HG03064 (cell line): ENCODE results near the gene IMPA2.
"Not testable (repeated sequence)": the region's sequence is repeated elsewhere in the genome, so short reads cannot be mapped to it uniquely, and the experiment has no call there.

ENCODE experiments used
- ATAC-seq: cut with Tn5 transposase; IDR thresholded peaks from one replicate; pipeline ENCODE4 v1.9.1; 2021; ENCODE audit warnings: low read depth; ENCODE audit not compliant: unreplicated experiment

IMPA2 gene

DNA sequence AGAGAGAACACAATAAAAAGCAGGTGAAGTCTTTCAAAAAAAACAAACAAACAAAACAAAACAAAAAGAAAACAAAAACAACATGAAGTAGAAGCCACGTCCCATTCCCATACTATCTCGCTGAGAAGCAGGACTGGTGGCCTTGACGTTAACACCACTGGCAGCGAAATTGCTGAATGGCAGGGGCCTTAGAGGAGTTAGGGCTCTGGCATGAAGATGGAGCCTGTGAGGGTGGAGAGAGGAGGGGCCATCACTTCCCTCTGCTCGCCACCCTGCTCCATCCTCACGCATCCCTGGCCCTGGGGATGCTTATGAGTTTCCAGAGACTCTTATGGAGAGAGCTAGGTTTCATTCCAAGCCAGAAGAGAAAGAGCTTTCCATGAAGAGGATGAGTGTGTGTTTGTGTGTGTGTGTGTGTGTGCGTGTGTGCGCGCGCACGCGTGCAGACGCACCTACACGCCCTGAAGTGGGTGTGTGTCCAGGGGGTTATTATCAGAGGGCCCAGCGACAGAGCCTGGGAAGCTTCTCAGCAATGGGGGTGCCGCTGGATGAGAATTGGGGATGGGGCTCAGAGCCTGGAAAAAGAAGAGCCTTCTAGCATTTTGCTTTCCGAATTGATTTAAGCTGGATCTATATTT is 20.4 kb upstream of the IMPA2 start:
- no peak for ATAC-seq

DNA sequence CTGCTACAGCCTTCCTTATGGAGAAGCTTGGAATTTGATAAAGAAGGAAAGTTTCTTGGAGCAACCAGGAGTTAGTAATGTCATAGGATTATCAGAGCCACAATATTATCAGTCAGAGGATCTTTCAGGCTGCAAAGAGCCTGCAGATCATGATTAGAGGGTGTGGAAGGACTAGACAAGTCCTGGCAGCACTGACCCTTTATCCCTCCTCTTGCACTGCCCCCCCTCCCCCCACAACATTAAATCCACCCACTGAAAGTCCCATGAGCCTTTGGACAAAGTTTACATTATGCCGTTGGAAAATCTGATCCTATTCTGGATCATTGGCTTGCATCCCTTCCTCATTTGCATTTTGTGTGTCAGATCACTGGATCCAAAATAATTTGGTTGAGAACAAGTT is 18.7 kb upstream of the IMPA2 start:
- no peak for ATAC-seq

DNA sequence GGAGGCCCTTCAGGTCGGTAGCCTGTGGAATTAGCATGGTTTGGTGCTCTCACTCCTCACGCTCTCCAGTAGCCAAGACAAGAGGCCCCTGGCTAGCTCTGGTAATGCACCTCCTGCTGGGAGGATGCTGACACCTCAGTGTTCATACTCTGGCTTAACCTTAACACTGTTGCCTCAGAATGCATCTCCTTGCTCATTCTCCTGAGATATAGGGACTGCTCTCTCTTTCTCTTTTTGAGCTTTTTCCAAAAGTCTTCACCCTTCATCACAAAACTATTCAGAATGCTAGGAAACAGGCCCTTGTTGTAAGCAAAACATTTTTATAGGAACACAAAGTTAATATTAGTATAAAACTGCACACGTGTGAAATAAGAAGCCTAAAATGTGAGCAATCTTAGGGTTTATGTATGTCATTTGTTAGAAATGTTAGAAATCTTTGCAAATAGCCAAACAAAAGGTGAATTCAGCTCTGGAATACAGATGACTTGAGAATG is 17.3 kb upstream of the IMPA2 start:
- no peak for ATAC-seq

DNA sequence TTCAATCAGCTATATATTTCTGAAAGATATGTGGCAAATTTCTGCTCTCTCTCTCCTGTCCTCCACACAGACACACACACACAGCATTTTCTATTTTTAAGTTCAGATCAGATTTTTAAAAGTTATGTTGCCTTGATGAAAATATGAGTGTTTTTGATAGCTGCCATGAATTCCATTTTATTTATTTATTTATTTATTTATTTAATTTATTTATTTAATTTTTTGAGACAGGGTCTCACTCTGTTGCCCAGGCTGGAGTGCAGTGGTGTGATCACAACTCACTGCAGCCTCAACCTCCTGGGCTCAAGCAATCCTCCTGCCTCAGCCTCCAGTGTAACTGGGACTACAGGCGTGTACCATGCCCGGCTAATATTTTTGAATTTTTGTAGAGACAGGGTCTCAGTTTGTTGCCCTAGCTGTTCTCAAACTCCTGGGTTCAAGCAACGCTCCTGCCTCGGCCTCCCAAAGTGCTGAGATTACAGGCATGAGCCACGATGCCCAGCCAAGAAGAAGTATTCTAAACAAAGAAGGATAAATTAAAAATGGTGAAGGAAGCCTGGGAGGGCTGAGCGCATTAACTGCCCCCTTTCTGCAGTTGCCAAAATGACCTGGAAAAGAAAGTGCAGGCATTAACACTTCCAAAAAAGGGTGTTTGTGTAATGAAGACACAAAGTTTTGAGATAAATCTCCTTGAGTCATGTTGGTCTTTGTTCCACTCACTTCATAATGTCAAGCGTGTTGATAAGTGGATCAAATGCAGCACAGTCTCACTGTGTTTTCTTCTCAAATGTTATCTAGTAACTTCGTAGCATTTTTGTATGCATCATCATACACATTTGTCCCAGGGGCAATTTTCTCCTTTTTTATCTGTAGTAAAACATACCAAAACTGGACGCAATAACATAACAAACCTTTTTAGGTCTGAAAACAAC is 11.1 kb upstream of the IMPA2 start:
- no peak for ATAC-seq

DNA sequence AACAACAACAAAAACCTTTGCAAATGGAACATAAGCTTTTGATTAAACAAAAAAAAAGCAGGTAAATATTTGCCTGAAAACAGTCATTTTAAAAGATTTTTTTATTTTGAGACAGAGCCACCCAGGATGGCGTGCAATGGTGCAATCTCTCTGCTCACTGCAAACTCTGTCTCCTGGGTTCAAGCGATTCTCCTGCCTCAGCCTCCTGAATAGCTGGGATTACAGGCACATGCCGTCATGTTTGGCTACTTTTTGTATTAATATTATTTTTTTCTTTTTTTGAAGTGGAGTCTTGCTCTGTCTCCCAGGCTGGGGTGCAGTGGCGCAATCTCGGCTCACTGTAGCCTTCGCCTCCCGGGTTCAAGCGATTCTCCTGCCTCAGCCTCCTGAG is 10.5 kb upstream of the IMPA2 start:
- ATAC-seq, result not testable (repeated sequence)

DNA sequence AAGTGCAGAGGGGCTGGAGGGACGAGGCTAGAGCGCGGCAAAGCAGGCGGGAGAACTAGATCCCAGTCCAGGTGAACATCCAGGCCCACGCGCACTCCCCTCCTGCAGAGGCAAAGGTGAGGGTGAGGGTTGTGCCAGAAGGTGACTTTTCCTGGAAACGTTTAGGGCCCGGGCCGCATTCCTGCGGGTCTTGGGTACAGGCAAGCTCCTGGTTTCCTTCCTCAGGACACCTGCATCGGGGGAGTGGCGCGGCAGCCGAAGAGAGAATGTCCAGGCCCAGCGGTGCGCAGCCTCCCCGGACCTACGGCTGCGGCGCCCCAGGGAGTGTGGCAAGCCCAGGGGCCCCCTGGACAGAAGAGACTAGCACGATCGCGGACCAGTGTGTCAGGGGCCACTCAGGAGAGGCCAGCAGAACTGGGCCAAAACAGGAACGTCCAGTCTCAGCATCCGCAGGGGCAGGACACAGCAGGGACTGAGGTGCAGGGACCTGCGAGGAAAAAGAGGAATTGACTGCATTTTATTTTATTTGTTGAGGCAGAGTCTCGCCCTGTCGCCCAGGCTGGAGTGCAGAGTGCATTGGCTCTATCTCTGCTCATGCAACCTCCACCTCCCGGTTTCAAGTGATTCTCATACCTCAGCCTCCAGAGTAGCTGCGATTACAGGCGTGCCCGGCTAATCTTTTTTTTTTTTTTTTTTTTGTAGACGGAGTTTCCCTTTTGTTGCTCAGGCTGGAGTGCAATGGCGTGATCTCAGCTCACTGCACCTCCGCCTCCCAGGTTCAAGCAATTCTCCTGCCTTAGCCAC is 8.7 kb upstream of the IMPA2 start:
- ATAC-seq, result no peak

DNA sequence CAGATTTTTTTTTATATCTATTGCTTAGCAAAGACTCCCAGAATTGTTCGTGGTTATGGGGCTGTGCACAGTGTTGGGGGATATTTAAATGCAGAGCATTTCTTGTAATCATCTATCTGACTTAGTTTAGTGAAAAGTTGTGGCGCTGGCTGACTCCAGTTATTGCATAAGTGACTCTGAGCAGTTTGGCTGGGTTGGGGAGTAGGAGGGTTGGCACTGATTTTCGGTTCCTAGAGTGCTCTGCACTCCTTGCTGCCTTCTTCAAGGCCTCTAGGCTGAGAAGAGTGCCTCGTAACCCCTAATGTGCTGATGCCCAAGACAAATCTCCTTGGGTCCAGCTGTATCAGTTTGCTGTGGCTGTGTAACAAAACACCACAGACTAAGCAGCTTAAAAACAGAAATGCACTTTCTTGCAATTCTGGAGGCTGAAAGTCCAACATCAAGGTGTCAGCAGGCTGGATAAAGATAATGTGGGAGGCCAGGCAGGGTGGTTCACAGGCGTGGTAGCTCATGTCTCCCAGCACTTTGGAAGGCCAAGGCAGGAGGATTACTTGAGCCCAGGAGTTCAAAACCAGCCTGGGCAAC is 6.5 kb upstream of the IMPA2 start:
- ATAC-seq, result no peak

DNA sequence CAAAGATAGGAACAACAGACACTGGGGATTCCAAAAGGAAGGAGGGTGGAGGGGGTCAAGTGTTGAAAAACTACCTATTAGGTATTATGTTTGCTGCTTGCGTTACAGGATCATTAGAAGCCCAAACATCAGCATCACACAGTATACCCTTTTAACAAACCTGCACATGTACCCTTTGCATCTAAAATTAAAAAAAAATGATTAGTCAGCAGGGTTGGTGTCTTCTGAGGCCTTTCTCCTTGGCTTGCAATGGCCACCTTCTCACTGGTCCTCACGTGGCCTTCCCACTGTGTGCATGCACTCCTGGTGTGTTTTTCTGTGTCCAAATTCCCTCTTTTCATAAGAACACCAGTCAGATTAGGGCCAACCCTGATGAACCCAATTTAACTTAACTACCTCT is 5.6 kb upstream of the IMPA2 start:
- no peak for ATAC-seq

DNA sequence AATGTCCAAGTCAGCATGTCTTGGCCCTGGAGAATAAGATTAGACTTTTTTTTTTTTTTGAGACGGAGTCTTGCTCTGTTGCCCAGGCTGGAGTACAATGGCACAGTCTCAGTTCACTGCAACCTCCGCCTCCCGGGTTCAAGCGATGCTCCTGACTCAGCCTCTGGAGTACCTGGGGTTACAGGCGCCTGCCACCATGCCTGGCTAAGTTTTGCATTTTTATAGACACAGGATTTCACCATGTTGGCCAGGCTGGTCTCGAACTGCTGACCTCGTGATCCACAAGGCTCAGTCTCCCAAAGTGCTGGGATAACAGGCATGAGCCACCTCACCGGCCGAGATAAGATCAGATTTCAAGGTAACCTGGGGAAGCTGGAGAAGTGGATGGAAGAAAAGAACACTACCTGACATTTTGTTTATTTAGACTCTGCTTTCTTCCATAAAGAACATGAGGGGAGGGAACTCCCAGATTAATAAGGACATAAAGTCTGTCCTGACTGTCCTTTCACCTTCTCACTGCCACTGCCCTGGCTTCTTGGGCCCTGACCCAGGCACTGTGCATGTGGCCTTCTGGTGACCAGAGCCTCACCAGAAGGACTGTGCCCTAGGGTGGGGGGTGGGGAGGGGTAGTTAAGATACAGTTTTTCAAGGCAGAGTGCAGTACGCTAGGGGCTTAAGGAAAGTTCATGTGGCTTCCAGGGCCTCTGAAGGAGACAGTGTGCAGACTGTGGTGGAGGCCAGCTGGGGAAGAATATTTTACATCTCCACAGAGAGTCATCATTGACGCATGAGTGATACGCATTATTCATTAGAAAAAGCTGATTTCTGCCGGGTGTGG is 4.8 kb upstream of the IMPA2 start:
- no peak for ATAC-seq

DNA sequence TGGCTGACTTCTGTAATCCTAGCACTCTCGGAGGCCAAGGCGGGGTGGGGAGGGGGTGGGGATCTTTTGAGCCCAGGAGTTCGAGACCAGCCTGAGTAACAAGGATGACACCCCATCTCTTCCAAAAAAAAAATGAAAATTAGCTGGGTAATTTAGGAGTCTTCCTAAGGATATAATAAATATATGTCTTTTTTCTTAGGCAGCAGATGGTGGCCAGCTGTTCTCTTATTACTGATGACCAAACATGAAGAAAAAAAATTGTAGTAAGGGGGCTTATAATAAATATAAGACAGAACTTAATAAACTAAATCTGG is 4.2 kb upstream of the IMPA2 start:
- ATAC-seq, result no peak

DNA sequence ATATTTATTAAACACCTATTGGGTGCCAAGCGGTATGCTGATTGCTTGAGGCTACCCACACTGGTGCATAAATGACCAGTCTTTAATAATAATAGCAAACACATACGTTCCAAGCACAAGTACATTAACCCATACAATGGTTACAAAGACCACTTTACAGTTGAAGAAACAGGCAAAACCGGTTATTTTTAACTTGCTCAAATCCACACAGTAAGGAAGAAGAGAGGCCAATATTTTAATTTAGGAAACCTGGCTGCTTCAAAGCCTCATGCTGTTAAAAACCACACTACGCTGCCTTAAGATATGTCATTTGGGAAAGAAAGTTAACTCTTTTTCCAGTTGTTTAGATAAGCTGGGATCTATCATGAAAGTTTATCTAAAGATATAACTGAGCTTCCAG is 2.4 kb upstream of the IMPA2 start:
- no peak for ATAC-seq

DNA sequence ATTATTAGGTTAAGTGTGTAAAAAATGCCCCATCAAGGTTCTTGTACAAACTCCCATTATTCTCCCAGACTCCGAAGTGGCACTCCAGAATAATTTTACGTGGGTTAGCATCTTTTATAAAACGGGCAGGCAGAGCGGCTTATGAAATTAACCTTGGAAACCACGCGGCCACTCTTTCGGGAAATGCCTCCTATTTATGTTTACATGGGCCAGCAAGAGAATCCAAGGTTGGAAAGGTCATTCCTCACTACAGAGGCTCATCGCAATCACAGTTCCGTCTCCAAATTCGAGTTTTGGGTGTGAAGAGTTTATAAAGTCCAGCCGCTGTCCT is 1.2 kb upstream of the IMPA2 start:
- ATAC-seq, result no peak

DNA sequence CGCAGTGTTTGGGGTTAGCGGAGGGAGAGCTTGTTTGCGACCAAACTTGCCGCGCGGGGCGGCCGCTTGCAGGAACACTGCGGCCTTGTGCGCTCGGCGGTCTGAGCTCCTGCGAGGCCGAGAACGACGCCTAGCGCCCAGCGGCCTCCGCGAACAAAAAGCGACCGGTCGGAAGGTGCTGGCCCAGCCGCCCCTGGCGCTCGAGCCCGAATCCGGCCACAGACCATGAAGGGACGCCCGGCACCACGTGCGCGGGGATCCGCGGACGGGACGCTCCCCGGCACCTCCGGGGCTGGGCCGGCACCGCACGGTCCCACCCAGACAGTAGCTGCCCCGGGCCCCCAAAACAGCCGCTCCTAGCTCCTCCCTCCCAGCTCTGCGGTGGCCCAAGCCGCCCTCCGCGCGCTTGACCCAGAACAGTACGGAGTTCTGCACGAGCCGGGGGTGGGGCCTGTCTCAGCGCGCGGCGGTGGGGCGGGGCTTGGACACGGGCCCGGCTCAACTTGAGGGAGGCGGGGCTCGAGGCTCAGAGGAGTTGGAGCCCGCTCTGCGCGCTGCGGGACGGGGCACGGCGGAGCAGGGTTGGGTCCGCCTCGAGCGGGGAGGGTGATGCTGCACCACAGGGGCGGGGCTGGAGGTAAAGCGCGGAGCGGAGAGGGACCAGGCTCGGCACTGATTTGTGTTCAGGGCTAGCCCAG is 664 bp upstream of the IMPA2 start:
- peak; percentile 83 for ATAC-seq

DNA sequence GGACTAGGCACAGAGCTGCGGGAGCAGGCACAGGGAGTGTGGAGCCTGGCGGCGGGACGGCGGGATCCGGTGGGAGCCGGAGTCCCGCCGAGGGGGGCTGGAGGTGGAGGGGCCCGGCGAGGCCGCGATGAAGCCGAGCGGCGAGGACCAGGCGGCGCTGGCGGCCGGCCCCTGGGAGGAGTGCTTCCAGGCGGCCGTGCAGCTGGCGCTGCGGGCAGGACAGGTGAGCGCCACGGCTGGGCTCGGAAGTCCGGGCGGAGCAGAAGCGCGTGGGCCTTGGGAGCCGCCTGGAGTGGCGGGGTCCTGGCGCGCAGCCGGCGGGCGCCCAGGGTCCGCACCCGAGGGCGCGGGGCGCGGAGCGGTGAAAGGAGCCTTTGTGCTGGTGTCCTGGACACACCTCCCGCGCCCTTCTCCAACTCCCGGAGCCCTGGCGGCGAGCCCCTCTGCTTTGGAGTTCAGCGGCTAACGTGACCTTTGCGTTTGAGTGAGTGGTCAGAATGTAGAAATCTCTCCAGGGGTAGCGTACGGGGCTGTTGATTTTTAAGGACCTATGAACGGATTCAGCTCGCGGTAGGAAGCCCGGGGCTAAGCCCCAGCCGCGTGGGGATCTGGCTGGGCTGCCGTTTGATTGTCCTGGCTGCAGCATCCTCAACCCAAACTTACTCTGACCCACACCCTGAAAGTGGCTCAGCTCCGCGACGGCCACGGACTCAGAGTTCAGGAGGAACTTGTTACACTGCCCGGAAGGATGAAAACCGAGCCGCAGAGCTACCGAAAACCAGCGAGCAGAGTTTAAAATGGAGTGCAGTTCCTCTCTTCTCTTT is 448 bp downstream of the IMPA2 start:
- ATAC-seq, result peak; percentile 25

DNA sequence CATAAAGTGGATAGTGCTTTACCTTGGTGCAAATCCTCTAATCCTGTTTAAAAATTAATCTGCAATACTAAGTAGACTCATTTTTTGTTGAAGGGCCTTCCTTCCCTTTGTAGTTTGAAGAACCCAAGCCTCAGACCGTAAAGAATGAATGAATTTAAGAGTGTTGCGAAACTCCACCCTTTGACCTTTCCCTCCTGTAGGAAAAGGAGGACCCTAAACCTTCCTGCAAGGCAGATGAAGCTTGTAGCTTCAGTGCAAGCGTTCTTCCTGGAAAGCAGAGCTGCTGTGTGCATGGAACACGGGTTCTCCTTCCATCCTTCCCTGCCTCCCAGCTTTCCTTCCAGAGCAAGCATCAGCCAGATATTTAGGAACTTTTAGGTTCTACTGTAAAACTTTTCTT is 1.7 kb downstream of the IMPA2 start:
- no peak for ATAC-seq

DNA sequence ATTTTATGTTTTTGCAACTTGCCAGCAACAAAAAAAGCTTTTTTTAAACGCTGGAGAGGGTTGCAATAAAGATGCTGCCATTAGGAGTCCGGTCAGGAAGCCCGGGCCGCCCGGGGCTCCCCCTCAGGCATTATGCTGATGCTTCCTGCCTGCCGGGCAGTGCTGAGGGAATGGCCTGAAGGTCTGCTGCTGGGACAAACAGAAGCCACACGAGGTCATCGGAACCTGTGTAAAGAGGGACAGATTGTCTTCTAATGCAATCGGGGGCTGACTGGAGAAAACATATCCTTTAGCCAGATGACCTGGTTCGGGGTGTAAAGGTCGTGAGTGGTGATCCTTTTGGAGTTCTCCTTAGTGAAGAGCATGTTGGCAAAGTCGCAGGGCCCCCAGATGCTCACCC is 2.3 kb downstream of the IMPA2 start:
- ATAC-seq, result no peak

DNA sequence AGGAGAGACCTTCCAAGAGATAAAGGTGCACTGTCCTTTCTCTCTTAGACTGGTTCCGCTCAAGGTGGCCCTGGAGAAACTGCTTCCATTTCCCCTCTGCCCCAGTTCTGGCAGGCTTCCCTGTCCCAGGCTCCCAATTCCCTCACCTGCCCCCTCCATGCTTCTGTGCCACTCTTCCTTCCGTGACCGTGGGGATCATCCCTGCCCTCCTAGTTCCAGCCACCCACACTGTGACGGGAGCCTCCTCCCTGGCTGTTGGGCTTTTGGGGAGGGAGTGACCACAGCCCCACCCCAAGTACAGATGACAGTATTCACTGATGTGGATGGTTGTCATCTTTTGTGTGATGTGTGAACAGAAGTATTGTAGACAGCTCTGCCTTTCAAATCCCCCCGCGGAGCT is 2.8 kb downstream of the IMPA2 start:
- ATAC-seq, result no peak

DNA sequence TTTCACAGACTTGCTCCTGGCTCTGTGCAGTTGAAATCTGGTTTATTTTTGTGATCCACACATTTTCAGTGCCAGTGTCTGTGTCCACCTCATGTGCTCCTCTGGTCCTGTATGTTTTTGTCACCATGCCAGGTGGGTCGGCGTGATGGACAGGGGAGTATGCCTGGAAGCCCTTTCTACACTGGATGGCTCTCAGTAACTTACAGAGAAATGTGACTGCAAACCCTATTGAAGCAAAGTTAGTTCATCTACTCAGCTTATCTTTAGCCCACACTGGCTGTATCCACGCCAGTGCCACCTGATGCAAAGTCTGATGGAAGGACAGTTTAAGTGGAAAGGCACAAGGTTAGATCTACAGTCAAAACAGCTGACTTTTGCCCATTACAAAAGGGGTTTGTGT is 4.3 kb downstream of the IMPA2 start:
- ATAC-seq, result no peak

DNA sequence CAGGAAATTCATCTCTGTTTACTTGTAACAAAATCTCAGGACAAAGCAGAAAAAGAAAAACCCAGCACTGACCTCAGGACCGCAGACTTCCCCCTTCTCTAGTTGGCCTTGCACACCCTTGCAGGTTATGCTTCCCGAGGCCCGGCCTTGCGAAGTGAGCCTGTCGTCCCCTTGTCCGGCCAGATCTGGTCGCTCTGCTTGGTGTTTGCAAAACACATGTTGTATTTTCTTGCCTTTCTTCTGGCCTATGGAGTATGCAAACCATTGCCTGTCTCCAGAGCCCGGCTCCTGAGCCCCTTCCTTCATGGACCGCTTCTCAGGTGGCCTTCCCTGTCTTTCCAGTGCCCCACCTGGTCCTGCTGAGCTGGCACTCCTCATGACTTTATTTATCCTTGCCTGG is 4.8 kb downstream of the IMPA2 start:
- no peak for ATAC-seq
